ENCODE data around the gene DCXR. TPM values are rescaled to one million over a fixed set of nuclear protein-coding genes. Genes with fewer than 3 reads are reported as not detected.

DCXR gene
- total and polyA plus RNA-seq, 2 donors (not counting 3 experiments of a cell fraction or from before 2014, with no cell fraction given), result 93.0 to 178 TPM

DNA sequence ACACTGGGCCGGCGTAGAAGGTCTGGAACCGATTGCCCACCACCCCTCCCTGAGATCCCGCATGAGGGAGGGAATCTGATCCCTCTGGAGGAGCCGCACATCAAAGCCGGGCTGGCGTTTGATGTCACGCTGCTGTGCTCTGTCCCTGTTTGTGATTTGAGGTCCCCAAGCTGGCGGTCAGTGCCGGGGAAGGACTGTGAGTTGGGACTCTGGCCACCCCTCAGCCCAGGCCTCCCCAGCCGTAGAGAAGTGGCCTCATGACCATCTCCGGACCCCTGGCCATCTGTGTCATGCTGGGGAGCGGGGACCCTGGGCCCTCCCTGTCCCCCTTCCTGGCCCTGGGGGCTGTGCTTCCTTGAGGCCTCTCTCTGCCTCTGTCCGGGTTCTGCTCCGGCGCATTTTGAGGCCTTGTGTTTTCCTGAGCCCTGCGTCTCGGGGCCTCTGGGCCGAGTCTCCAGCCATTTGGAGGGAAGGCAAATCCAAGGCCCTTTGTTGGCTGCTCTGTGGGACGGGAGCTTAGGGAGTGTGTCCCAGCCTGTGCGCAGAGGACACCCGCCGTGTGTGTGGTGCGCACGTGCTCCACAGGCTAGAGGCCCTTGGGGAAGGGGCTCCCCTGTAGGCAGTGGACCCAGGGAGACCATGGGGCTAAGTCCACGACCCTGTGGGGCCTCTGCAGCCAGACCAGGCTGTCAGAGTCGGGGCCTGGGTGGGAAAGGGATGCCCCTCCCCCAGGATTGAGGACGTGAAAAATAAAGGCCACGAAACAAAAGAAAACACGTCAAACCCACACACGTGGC is 45.0 kb downstream of the DCXR start:
- no peaks in the 10 kb centered on the region for H3K79me2 ChIP-seq (ENCODE audit: control insufficient read depth, insufficient read depth, low read length)
- no peak overlapping the region for H3K9ac ChIP-seq (replicated peaks; ENCODE audit: extremely low read depth, insufficient read depth, low read length)
- H3K27ac ChIP-seq (ENCODE audit: insufficient read depth, low read depth, low read length), result no peak overlapping the region
- TF ChIP-seq GATA2 (IDR thresholded peaks at IDR 0.05; ENCODE audit: insufficient read depth, insufficient read length, low read depth, low read length) (no peak), FOS (IDR thresholded peaks at IDR 0.05; ENCODE audit: borderline replicate concordance, insufficient read depth, low read length) (no peak), MYC (IDR thresholded peaks at IDR 0.05; ENCODE audit: low read depth, low read length) (no peak), POLR2AphosphoS5 (IDR thresholded peaks at IDR 0.05; ENCODE audit: insufficient read depth, low read depth, low read length) (no peak), MAX (IDR thresholded peaks at IDR 0.05; ENCODE audit: insufficient read depth, insufficient read length) (no peak)
- TF ChIP-seq, protein P1, sequence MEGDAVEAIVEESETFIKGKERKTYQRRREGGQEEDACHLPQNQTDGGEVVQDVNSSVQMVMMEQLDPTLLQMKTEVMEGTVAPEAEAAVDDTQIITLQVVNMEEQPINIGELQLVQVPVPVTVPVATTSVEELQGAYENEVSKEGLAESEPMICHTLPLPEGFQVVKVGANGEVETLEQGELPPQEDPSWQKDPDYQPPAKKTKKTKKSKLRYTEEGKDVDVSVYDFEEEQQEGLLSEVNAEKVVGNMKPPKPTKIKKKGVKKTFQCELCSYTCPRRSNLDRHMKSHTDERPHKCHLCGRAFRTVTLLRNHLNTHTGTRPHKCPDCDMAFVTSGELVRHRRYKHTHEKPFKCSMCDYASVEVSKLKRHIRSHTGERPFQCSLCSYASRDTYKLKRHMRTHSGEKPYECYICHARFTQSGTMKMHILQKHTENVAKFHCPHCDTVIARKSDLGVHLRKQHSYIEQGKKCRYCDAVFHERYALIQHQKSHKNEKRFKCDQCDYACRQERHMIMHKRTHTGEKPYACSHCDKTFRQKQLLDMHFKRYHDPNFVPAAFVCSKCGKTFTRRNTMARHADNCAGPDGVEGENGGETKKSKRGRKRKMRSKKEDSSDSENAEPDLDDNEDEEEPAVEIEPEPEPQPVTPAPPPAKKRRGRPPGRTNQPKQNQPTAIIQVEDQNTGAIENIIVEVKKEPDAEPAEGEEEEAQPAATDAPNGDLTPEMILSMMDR (IDR thresholded peaks at IDR 0.05; ENCODE audit: extremely low read depth in 1 of 2, insufficient read depth in 1 of 2, low read depth in 1 of 2, low read length in 2 of 2), result no peak
- no peaks in the 10 kb centered on the region for H4K20me1 ChIP-seq (replicated peaks; ENCODE audit: control insufficient read depth, extremely low read depth, insufficient read depth, low read length)
- FAIRE-seq (no peak), DNase-seq (ENCODE audit: low read depth, low spot score) (no peak)
- no peak overlapping the region for H3K4me2 ChIP-seq (ENCODE audit: insufficient read depth, low read length)
- ChIA-PET CTCF (interaction anchor here (1.6 to 1.8 kb wide), 2 partner anchors 28 to 33 kb away, joined by 10 to 13 read pairs; no protein-coding TSS in a partner anchor), POLR2A (no interaction called here)
- no peaks in the 10 kb centered on the region for H3K27me3 ChIP-seq (ENCODE audit: control insufficient read depth in 2 of 2, insufficient read depth in 2 of 2, low read length in 2 of 2)
- no peaks in the 10 kb centered on the region for H3K9me3 ChIP-seq (replicated peaks; ENCODE audit: control insufficient read depth, insufficient read depth, low read length)
- H3K9me1 ChIP-seq (replicated peaks; ENCODE audit: control insufficient read depth, extremely low read depth, insufficient read depth, low read length), result no peaks in the 10 kb centered on the region
- peaks cover 2% of the 10 kb centered on the region for H3K4me1 ChIP-seq (ENCODE audit: control insufficient read depth, extremely low read depth, insufficient read depth, low read length)
- intact Hi-C loops (cut with micrococcal nuclease), result no loop called here
- BruUV-seq (replicated peaks), result no TSS peak
- peaks cover 0 to 2% of the 10 kb centered on the region in 2 experiments for H3K36me3 ChIP-seq (ENCODE audit: control insufficient read depth in 2 of 2, extremely low read depth in 1 of 2, insufficient read depth in 2 of 2, low read length in 2 of 2)
- no peak overlapping the region for H3K4me3 ChIP-seq (replicated peaks in 1 of 3; ENCODE audit: insufficient read depth in 1 of 3, low read depth in 1 of 3, low read length in 3 of 3)
- dilution Hi-C loops (cut with MboI; ENCODE audit: extremely low pct_ligation_motif_present, low sequenced_read_pairs), result no loop called here
- H2AFZ ChIP-seq (ENCODE audit: low read depth, low read length), result no peak overlapping the region

All from endothelial cell of umbilical vein (primary cell).